RPMI7951 (cell line): ENCODE measurements around the gene GFER. TPM values are rescaled to one million over a fixed set of nuclear protein-coding genes. Genes with fewer than 3 reads are reported as not detected.

ENCODE experiments used
- total RNA-seq: library from RNA; depleted of rRNA; stranded (reverse); fragments of >200 nt; shearing (Covaris generic); gene quantifications from 2 replicates; pipeline ENCODE4 v1.2.3, GENCODE V29; 2014; rRNA removed

The GFER gene
- total RNA-seq, 1 experiment from 2014 or later: 6.7 TPM

Other genes starting within 250 kb of the GFER start
- gene NME3, start 212.7 kb upstream of the GFER start, total RNA-seq: 50.2 and 65.5 TPM in 2 replicates
- gene EME2, start 211.4 kb upstream of the GFER start, total RNA-seq: 1.1 and 1.6 TPM in 2 replicates
- gene MRPS34, start 211.1 kb upstream of the GFER start, total RNA-seq: 82.5 and 136 TPM in 2 replicates
- 15.6 and 22.7 TPM in 2 replicates for gene SPSB3, start 201.6 kb upstream of the GFER start, total RNA-seq
- gene NUBP2, start 201.2 kb upstream of the GFER start, total RNA-seq: 50.1 and 71.5 TPM in 2 replicates
- gene IGFALS, start 190.5 kb upstream of the GFER start, total RNA-seq: not detected in 2 replicates
- gene HAGH, start 157.4 kb upstream of the GFER start, total RNA-seq: 50.7 and 68.8 TPM in 2 replicates
- 39.3 and 54.6 TPM in 2 replicates for gene FAHD1, start 157.0 kb upstream of the GFER start, total RNA-seq
- gene MEIOB, start 112.0 kb upstream of the GFER start, total RNA-seq: not detected in 2 replicates
- gene HS3ST6, start 65.8 kb upstream of the GFER start, total RNA-seq: not detected in 2 replicates
- 12.2 and 14.4 TPM in 2 replicates for gene MSRB1, start 41.0 kb upstream of the GFER start, total RNA-seq
- not detected in 2 replicates for gene RPL3L, start 29.5 kb upstream of the GFER start, total RNA-seq
- 209 and 290 TPM in 2 replicates for gene NDUFB10, start 24.7 kb upstream of the GFER start, total RNA-seq
- gene RPS2, start 19.4 kb upstream of the GFER start, total RNA-seq: 1,519 and 1,683 TPM in 2 replicates
- gene RNF151, start 17.3 kb upstream of the GFER start, total RNA-seq: not detected in 2 replicates
- gene TBL3, start 12.1 kb upstream of the GFER start, total RNA-seq: 28.8 and 40.4 TPM in 2 replicates
- gene NOXO1, start 2.7 kb upstream of the GFER start, total RNA-seq: not detected in 2 replicates
- 5.5 and 6.6 TPM in 2 replicates for gene SYNGR3, start 5.8 kb downstream of the GFER start, total RNA-seq
- 9.7 and 13.6 TPM in 2 replicates for gene ZNF598, start 25.6 kb downstream of the GFER start, total RNA-seq
- gene NPW, start 35.6 kb downstream of the GFER start, total RNA-seq: 0.20 and 0.24 TPM in 2 replicates
- 49.0 and 51.1 TPM in 2 replicates for gene NHERF2, start 42.7 kb downstream of the GFER start, total RNA-seq
- 24.8 and 48.2 TPM in 2 replicates for gene NTHL1, start 63.6 kb downstream of the GFER start, total RNA-seq
- 19.0 and 19.5 TPM in 2 replicates for gene TSC2, start 63.8 kb downstream of the GFER start, total RNA-seq
- 19.1 and 29.9 TPM in 2 replicates for gene PKD1, start 151.7 kb downstream of the GFER start, total RNA-seq
- gene RAB26, start 164.4 kb downstream of the GFER start, total RNA-seq: 0.20 and 0.72 TPM in 2 replicates
- 47.7 and 57.2 TPM in 2 replicates for gene TRAF7, start 171.6 kb downstream of the GFER start, total RNA-seq
- gene CASKIN1, start 212.4 kb downstream of the GFER start, total RNA-seq: not detected in 2 replicates
- 19.9 and 23.4 TPM in 2 replicates for gene MLST8, start 221.3 kb downstream of the GFER start, total RNA-seq
- gene BRICD5, start 226.7 kb downstream of the GFER start, total RNA-seq: 0.96 and 0.98 TPM in 2 replicates
- gene PGP, start 230.6 kb downstream of the GFER start, total RNA-seq: 14.1 and 21.0 TPM in 2 replicates
- 10.5 and 14.0 TPM in 2 replicates for gene E4F1, start 239.4 kb downstream of the GFER start, total RNA-seq